SU-DHL-6 (cell line): ENCODE data around the gene SF3B1.

Experiments
- H2AFZ ChIP-seq: fragments of 200-600 bp; sonication (generic); 2 replicates; pipeline ENCODE4 v1.6.1; 2014; ENCODE audit warnings: low read depth, mild to moderate bottlenecking, moderate library complexity, mixed read lengths, antibody characterized with exemption, low read length; ENCODE audit not compliant: severe bottlenecking
- H3F3A ChIP-seq: fragments of 200-600 bp; shearing (Covaris generic); 2 replicates; pipeline ENCODE4 v1.6.0; 2016; ENCODE audit warnings: antibody characterized with exemption, mild to moderate bottlenecking; ENCODE audit not compliant: insufficient read depth
- H3K27ac ChIP-seq: fragments of 200-600 bp; sonication (generic); 2 replicates; pipeline ENCODE4 v1.5.1; 2016; ENCODE audit warnings: low read depth, mild to moderate bottlenecking, low read length, moderate library complexity, mixed read lengths
- H3K27me3 ChIP-seq: fragments of 200-600 bp; sonication (generic), shearing (Covaris generic); 2 replicates; pipeline ENCODE4 v1.6.0; 2014; ENCODE audit warnings: mild to moderate bottlenecking, low read length
- H3K36me3 ChIP-seq: fragments of 200-600 bp; sonication (generic); 2 replicates; pipeline ENCODE4 v1.6.1; 2014; ENCODE audit warnings: mild to moderate bottlenecking, low read length, mixed read lengths
- H3K4me2 ChIP-seq: fragments of 300-600, 200-600 bp; shearing (Covaris generic), sonication (generic); 2 replicates; pipeline ENCODE4 v1.6.0; 2014; ENCODE audit warnings: low read length, low read depth, mild to moderate bottlenecking; ENCODE audit not compliant: poor library complexity, severe bottlenecking
- H3K4me3 ChIP-seq: fragments of 200-600 bp; sonication (generic); 2 replicates; pipeline ENCODE4 v1.5.1; 2014; ENCODE audit warnings: antibody characterized with exemption, low read length, mild to moderate bottlenecking, mixed read lengths; ENCODE audit not compliant: insufficient read depth, poor library complexity, severe bottlenecking
- H3K79me2 ChIP-seq: fragments of 200-600 bp; sonication (generic); 2 replicates; pipeline ENCODE4 v1.6.1; 2014; ENCODE audit warnings: mild to moderate bottlenecking, low read length, moderate library complexity; ENCODE audit not compliant: insufficient read depth
- H3K9ac ChIP-seq: fragments of 200-600 bp; sonication (generic); 2 replicates; pipeline ENCODE4 v1.7.0; 2014; ENCODE audit warnings: mild to moderate bottlenecking, low read length
- H3K9me2 ChIP-seq: fragments of 200-600 bp; sonication (generic); replicated peaks from 2 replicates; pipeline ENCODE4 v1.6.1; 2014; ENCODE audit warnings: low read length; ENCODE audit not compliant: insufficient read depth
- H3K9me3 ChIP-seq: fragments of 200-600 bp; sonication (generic); 2 replicates; pipeline ENCODE4 v1.6.1; 2014; ENCODE audit warnings: low read length, mixed read lengths; ENCODE audit not compliant: insufficient read depth
- H4K20me1 ChIP-seq: fragments of 200-600 bp; sonication (generic); 2 replicates; pipeline ENCODE4 v1.6.1; 2014; ENCODE audit warnings: low read depth, mild to moderate bottlenecking, antibody characterized with exemption, low read length, moderate library complexity, mixed read lengths
- EZH2phosphoT487 ChIP-seq: fragments of 200-600 bp; sonication (generic), shearing (Covaris generic); conservative IDR thresholded peaks from 2 replicates; pipeline ENCODE4 v1.6.1; 2018; ENCODE audit warnings: mild to moderate bottlenecking, antibody characterized with exemption, low read length, moderate library complexity, mixed read lengths
- TF ChIP-seq, protein P1 (sequence below): fragments of 200-600 bp; sonication (generic); IDR thresholded peaks from one replicate; pipeline ENCODE4 v1.5.1; 2017; ENCODE audit warnings: antibody characterized with exemption, mild to moderate bottlenecking, low read length, moderate library complexity; ENCODE audit not compliant: insufficient read depth, poor library complexity, severe bottlenecking

The SF3B1 gene

DNA sequence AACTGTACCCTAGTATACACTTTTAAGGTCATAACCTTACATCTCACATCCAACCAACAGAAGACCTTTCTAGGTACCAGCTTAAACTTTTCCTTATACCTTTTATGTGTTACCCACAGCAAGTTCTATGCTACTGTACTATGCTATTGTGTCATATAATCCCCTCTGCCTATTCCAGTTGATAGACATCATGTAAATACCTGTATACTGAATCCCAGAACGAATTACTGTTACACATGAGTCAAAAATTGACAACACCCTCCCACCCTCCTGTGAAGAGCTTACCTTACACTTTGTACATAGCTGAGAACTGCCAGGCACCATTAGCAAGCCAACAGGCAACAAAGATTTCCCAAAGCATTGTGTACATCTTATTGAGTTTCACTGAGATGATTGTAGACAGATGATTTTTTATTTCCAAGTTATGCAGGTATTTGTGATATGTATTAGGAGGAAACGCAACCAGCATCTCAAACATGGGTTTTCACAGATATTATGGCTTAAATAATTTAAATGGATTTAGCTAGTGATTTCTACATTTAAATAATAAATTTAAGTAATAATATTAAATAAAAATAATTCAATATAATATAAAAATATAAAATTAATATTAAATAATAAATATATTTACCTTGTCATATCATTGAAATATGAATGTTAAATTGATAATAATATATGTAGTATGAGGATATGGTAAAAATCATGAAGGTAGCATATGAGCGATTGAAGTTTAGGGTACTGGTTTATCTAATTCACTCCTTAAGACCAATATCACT is 81.2 kb downstream of the SF3B1 start:
- no peak for TF ChIP-seq EZH2phosphoT487
- no peak overlapping the region for H2AFZ ChIP-seq
- H3K36me3 ChIP-seq: no peaks in the 10 kb centered on the region
- H4K20me1 ChIP-seq: no peaks in the 10 kb centered on the region
- 0 out of 2 replicates have a peak, but pooled peaks cover 7% of the 10 kb centered on the region for H3F3A ChIP-seq
- no peaks in the 10 kb centered on the region for H3K9me2 ChIP-seq
- H3K4me3 ChIP-seq: peak overlapping the region; percentile 57
- H3K79me2 ChIP-seq: peaks cover 40% of the 10 kb centered on the region
- H3K9me3 ChIP-seq: no peaks in the 10 kb centered on the region
- H3K4me2 ChIP-seq: peak overlapping the region; percentile 71
- H3K9ac ChIP-seq: peak overlapping the region; percentile 17; the same call in 1 of the 2 replicates
- H3K27me3 ChIP-seq: no peaks in the 10 kb centered on the region
- no peak overlapping the region for H3K27ac ChIP-seq

GRCh38 chr2:197349699-197350098 is 85.1 kb downstream of the SF3B1 start:
- Histone ChIP-seq H3K9ac (no peak overlapping the region), H2AFZ (no peak overlapping the region), H3K9me3 (no peaks in the 10 kb centered on the region), H3K4me3 (no peak overlapping the region), H3K27ac (no peak overlapping the region), H3K36me3 (peaks cover 3% of the 10 kb centered on the region; the same call in 1 of the 2 replicates), H3F3A (no peaks in the 10 kb centered on the region; the same call in 1 of the 2 replicates), H3K79me2 (peaks cover 34% of the 10 kb centered on the region), H3K9me2 (no peaks in the 10 kb centered on the region), H4K20me1 (no peaks in the 10 kb centered on the region), H3K4me2 (no peak overlapping the region), H3K27me3 (no peaks in the 10 kb centered on the region)
- no peak for TF ChIP-seq EZH2phosphoT487
- TF ChIP-seq, protein P1, sequence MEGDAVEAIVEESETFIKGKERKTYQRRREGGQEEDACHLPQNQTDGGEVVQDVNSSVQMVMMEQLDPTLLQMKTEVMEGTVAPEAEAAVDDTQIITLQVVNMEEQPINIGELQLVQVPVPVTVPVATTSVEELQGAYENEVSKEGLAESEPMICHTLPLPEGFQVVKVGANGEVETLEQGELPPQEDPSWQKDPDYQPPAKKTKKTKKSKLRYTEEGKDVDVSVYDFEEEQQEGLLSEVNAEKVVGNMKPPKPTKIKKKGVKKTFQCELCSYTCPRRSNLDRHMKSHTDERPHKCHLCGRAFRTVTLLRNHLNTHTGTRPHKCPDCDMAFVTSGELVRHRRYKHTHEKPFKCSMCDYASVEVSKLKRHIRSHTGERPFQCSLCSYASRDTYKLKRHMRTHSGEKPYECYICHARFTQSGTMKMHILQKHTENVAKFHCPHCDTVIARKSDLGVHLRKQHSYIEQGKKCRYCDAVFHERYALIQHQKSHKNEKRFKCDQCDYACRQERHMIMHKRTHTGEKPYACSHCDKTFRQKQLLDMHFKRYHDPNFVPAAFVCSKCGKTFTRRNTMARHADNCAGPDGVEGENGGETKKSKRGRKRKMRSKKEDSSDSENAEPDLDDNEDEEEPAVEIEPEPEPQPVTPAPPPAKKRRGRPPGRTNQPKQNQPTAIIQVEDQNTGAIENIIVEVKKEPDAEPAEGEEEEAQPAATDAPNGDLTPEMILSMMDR: no peak

DNA sequence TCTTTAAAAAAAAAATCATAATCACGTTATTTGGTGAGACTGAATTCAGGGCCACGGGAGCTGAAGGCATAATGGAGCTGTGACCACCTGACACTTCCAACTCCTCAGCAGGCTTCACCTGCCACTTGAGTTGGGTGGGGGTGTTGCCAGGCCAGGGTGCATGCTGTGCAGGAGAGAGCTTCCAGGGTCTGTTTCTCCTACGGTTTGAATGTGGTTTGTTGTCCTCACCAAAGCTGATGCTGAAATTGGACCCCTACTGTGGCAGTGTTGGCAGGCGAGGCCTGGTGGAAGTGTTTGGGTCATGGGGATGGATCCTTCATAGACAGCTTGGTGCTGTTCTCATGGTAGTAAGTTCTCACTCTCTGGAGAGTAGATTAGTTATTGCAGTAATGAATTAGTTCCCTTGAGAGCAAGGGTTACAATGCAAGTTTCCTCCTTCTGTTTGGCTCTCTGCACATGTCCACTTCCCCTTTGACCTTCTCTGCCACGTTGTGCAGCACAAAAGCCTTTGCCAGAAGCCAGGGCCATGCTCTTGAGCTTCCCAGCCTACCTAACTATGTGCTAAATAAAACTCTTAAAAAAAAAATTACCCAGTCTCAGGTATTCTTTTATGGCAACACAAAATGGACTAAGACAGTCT is 86.0 kb downstream of the SF3B1 start:
- H3K36me3 ChIP-seq: peaks cover 3% of the 10 kb centered on the region; the same call in 1 of the 2 replicates
- no peaks in the 10 kb centered on the region for H3K27me3 ChIP-seq
- no peaks in the 10 kb centered on the region for H3K9me3 ChIP-seq
- peaks cover 4% of the 10 kb centered on the region; the same call in 1 of the 2 replicates for H3F3A ChIP-seq
- H3K4me2 ChIP-seq: no peak overlapping the region
- H3K9ac ChIP-seq: no peak overlapping the region
- no peak overlapping the region for H3K4me3 ChIP-seq
- no peak overlapping the region for H3K27ac ChIP-seq
- H3K9me2 ChIP-seq: no peaks in the 10 kb centered on the region
- H2AFZ ChIP-seq: no peak overlapping the region
- TF ChIP-seq EZH2phosphoT487: no peak
- TF ChIP-seq, protein P1: no peak
- H4K20me1 ChIP-seq: no peaks in the 10 kb centered on the region
- peaks cover 27% of the 10 kb centered on the region for H3K79me2 ChIP-seq
